ENCODE measurements around the gene NOL12.

Gene NOL12

GRCh38 chr22:37734402-37734700 lies 48.2 kb downstream of the NOL12 start:
- no peaks in the 10 kb centered on the region for H4K20me1 ChIP-seq (ENCODE audit: insufficient read depth, low read length)
- no peaks in the 10 kb centered on the region for H3K9me2 ChIP-seq (ENCODE audit: low read depth, low read length)
- no peaks in the 10 kb centered on the region for H3K9me3 ChIP-seq (ENCODE audit: low read length)
- no peak for TF ChIP-seq CTCF (IDR thresholded peaks at IDR 0.05; ENCODE audit: low read length)
- no peak for TF ChIP-seq EZH2 (IDR thresholded peaks at IDR 0.05; ENCODE audit: borderline replicate concordance, low read length)
- H3K79me2 ChIP-seq (ENCODE audit: insufficient read depth, low read length): no peaks in the 10 kb centered on the region
- H3F3A ChIP-seq (ENCODE audit: insufficient read depth, low read length): no peaks in the 10 kb centered on the region
- peaks cover 6% of the 10 kb centered on the region; the same call in 1 of the 2 replicates for H3K27me3 ChIP-seq (ENCODE audit: insufficient read depth, low read length)
- no peak overlapping the region for H3K9ac ChIP-seq (ENCODE audit: low read length)
- H3K4me2 ChIP-seq (ENCODE audit: low read length): no peak overlapping the region
- no peaks in the 10 kb centered on the region for H3K36me3 ChIP-seq (ENCODE audit: insufficient read depth, low read length)
- H2AFZ ChIP-seq (ENCODE audit: low read length): no peak overlapping the region
- H3K27ac ChIP-seq (ENCODE audit: low read depth, low read length, poor library complexity, severe bottlenecking): no peak overlapping the region
- peaks cover 6% of the 10 kb centered on the region for H3K4me1 ChIP-seq (ENCODE audit: insufficient read depth, low read length, severe bottlenecking)
- no peak overlapping the region for H3K4me3 ChIP-seq (ENCODE audit: low read depth, low read length, poor library complexity, severe bottlenecking)

- no peaks in the 10 kb centered on the region for H3K9me3 ChIP-seq (ENCODE audit: low read length)
- H3K4me1 ChIP-seq (ENCODE audit: insufficient read depth, low read length, severe bottlenecking): peaks cover 12% of the 10 kb centered on the region
- no peak overlapping the region for H3K4me2 ChIP-seq (ENCODE audit: low read length)
- TF ChIP-seq CTCF (IDR thresholded peaks at IDR 0.05; ENCODE audit: low read length): no peak
- TF ChIP-seq EZH2 (IDR thresholded peaks at IDR 0.05; ENCODE audit: borderline replicate concordance, low read length): no peak
- no peaks in the 10 kb centered on the region for H3F3A ChIP-seq (ENCODE audit: insufficient read depth, low read length)
- peaks cover 9% of the 10 kb centered on the region; the same call in 1 of the 2 replicates for H3K27me3 ChIP-seq (ENCODE audit: insufficient read depth, low read length)
- H3K9me2 ChIP-seq (ENCODE audit: low read depth, low read length): no peaks in the 10 kb centered on the region
- no peak overlapping the region for H3K4me3 ChIP-seq (ENCODE audit: low read depth, low read length, poor library complexity, severe bottlenecking)
- no peaks in the 10 kb centered on the region for H4K20me1 ChIP-seq (ENCODE audit: insufficient read depth, low read length)
- no peak overlapping the region for H2AFZ ChIP-seq (ENCODE audit: low read length)
- no peaks in the 10 kb centered on the region for H3K79me2 ChIP-seq (ENCODE audit: insufficient read depth, low read length)
- H3K27ac ChIP-seq (ENCODE audit: low read depth, low read length, poor library complexity, severe bottlenecking): no peak overlapping the region
- no peak overlapping the region for H3K9ac ChIP-seq (ENCODE audit: low read length)
- H3K36me3 ChIP-seq (ENCODE audit: insufficient read depth, low read length): no peaks in the 10 kb centered on the region
Measured at GRCh38 chr22:37734964-37735451, 48.9 kb downstream of the NOL12 start.

GRCh38 chr22:37739035-37739434 lies 52.9 kb downstream of the NOL12 start:
- H3K9ac ChIP-seq (ENCODE audit: low read length): no peak overlapping the region
- 0 out of 2 replicates have a peak, but pooled peaks cover under 1% of the 10 kb centered on the region for H3K36me3 ChIP-seq (ENCODE audit: insufficient read depth, low read length)
- H3K4me3 ChIP-seq (ENCODE audit: low read depth, low read length, poor library complexity, severe bottlenecking): no peak overlapping the region
- H3F3A ChIP-seq (ENCODE audit: insufficient read depth, low read length): no peaks in the 10 kb centered on the region
- no peak for TF ChIP-seq CTCF (IDR thresholded peaks at IDR 0.05; ENCODE audit: low read length)
- no peak for TF ChIP-seq EZH2 (IDR thresholded peaks at IDR 0.05; ENCODE audit: borderline replicate concordance, low read length)
- no peak overlapping the region for H3K4me2 ChIP-seq (ENCODE audit: low read length)
- H3K9me2 ChIP-seq (ENCODE audit: low read depth, low read length): no peaks in the 10 kb centered on the region
- H3K27ac ChIP-seq (ENCODE audit: low read depth, low read length, poor library complexity, severe bottlenecking): no peak overlapping the region
- peaks cover 10% of the 10 kb centered on the region; the same call in 1 of the 2 replicates for H3K27me3 ChIP-seq (ENCODE audit: insufficient read depth, low read length)
- H3K79me2 ChIP-seq (ENCODE audit: insufficient read depth, low read length): no peaks in the 10 kb centered on the region
- no peaks in the 10 kb centered on the region for H3K9me3 ChIP-seq (ENCODE audit: low read length)
- H3K4me1 ChIP-seq (ENCODE audit: insufficient read depth, low read length, severe bottlenecking): peaks cover 13% of the 10 kb centered on the region
- H2AFZ ChIP-seq (ENCODE audit: low read length): no peak overlapping the region
- H4K20me1 ChIP-seq (ENCODE audit: insufficient read depth, low read length): no peaks in the 10 kb centered on the region
